ENCODE data around the gene RIPPLY3. TPM values are rescaled to one million over a fixed set of nuclear protein-coding genes. Genes with fewer than 3 reads are reported as not detected.
A peak's percentile ranks its signal among the peaks of the same experiment; 100 is the strongest.

The RIPPLY3 gene
- total and polyA plus RNA-seq, 2 experiments from 2014 or later = 2.5 to 2.8 TPM

GRCh38 chr21:37057614-37058013, 51.1 kb downstream of the RIPPLY3 start:
- Histone ChIP-seq H3K4me1 (ENCODE audit: insufficient read depth) (peaks cover 29% of the 10 kb centered on the region), H3K36me3 (ENCODE audit: insufficient read depth) (no peaks in the 10 kb centered on the region), H2AFZ (peak overlapping the region; percentile 56; the same call in 1 of the 2 replicates), H3K4me3 (no peak overlapping the region), H4K20me1 (replicated peaks; ENCODE audit: insufficient read depth) (no peaks in the 10 kb centered on the region), H3K79me2 (replicated peaks; ENCODE audit: insufficient read depth) (no peaks in the 10 kb centered on the region), H3K27me3 (ENCODE audit: insufficient read depth) (no peaks in the 10 kb centered on the region), H3F3A (replicated peaks; ENCODE audit: low read depth) (0 out of 2 replicates have a peak, but pooled peaks cover 3% of the 10 kb centered on the region), H3K4me2 (peak overlapping the region; percentile 66; the same call in 1 of the 2 replicates), H3K9me2 (ENCODE audit: insufficient read depth) (0 out of 2 replicates have a peak, but pooled peaks cover 3% of the 10 kb centered on the region), H3K27ac (ENCODE audit: low read depth) (peak overlapping the region; percentile 29; the same call in 1 of the 2 replicates)
- Mint-ChIP-seq H3K9me3 (peaks cover 7% of the 10 kb centered on the region; the same call in 2 of the 3 replicates), H3K27me3 (ENCODE audit: insufficient read depth, low read depth, poor library complexity) (peaks cover 6% of the 10 kb centered on the region), H3K4me3 (no peak overlapping the region), H3K27ac (no peak overlapping the region), H3K4me1 (peaks cover 32% of the 10 kb centered on the region), H3K36me3 (ENCODE audit: low read depth) (peaks cover 3% of the 10 kb centered on the region; the same call in 1 of the 3 replicates)
- no peak for DNase-seq (ENCODE audit: low spot score)
- no peak for ATAC-seq
- TF ChIP-seq EZH2phosphoT487 (IDR thresholded peaks at IDR 0.05; ENCODE audit: unreplicated experiment) = no peak
- TF ChIP-seq, protein P1, sequence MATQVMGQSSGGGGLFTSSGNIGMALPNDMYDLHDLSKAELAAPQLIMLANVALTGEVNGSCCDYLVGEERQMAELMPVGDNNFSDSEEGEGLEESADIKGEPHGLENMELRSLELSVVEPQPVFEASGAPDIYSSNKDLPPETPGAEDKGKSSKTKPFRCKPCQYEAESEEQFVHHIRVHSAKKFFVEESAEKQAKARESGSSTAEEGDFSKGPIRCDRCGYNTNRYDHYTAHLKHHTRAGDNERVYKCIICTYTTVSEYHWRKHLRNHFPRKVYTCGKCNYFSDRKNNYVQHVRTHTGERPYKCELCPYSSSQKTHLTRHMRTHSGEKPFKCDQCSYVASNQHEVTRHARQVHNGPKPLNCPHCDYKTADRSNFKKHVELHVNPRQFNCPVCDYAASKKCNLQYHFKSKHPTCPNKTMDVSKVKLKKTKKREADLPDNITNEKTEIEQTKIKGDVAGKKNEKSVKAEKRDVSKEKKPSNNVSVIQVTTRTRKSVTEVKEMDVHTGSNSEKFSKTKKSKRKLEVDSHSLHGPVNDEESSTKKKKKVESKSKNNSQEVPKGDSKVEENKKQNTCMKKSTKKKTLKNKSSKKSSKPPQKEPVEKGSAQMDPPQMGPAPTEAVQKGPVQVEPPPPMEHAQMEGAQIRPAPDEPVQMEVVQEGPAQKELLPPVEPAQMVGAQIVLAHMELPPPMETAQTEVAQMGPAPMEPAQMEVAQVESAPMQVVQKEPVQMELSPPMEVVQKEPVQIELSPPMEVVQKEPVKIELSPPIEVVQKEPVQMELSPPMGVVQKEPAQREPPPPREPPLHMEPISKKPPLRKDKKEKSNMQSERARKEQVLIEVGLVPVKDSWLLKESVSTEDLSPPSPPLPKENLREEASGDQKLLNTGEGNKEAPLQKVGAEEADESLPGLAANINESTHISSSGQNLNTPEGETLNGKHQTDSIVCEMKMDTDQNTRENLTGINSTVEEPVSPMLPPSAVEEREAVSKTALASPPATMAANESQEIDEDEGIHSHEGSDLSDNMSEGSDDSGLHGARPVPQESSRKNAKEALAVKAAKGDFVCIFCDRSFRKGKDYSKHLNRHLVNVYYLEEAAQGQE (IDR thresholded peaks at IDR 0.05; ENCODE audit: unreplicated experiment) = no peak

- H3K27me3 ChIP-seq (ENCODE audit: insufficient read depth) = no peaks in the 10 kb centered on the region
- peak overlapping the region; percentile 29; the same call in 1 of the 2 replicates for H3K27ac ChIP-seq (ENCODE audit: low read depth)
- Mint-ChIP-seq H3K4me3 (no peak overlapping the region), H3K27me3 (ENCODE audit: insufficient read depth, low read depth, poor library complexity) (peaks cover 6% of the 10 kb centered on the region), H3K27ac (no peak overlapping the region), H3K36me3 (ENCODE audit: low read depth) (peaks cover 3% of the 10 kb centered on the region; the same call in 1 of the 3 replicates), H3K4me1 (peaks cover 32% of the 10 kb centered on the region), H3K9me3 (peaks cover 7% of the 10 kb centered on the region; the same call in 2 of the 3 replicates)
- peaks cover 29% of the 10 kb centered on the region for H3K4me1 ChIP-seq (ENCODE audit: insufficient read depth)
- no peak for DNase-seq (ENCODE audit: low spot score)
- H4K20me1 ChIP-seq (replicated peaks; ENCODE audit: insufficient read depth) = no peaks in the 10 kb centered on the region
- 0 out of 2 replicates have a peak, but pooled peaks cover 3% of the 10 kb centered on the region for H3K9me2 ChIP-seq (ENCODE audit: insufficient read depth)
- no peaks in the 10 kb centered on the region for H3K79me2 ChIP-seq (replicated peaks; ENCODE audit: insufficient read depth)
- no peak for ATAC-seq
- H3K36me3 ChIP-seq (ENCODE audit: insufficient read depth) = no peaks in the 10 kb centered on the region
- H3K4me2 ChIP-seq = peak overlapping the region; percentile 66
- H3K4me3 ChIP-seq = no peak overlapping the region
- 0 out of 2 replicates have a peak overlapping the region, but pooled peaks have one; percentile 56 for H2AFZ ChIP-seq
- 0 out of 2 replicates have a peak, but pooled peaks cover 3% of the 10 kb centered on the region for H3F3A ChIP-seq (replicated peaks; ENCODE audit: low read depth)
- TF ChIP-seq STAT1 (IDR thresholded peaks at IDR 0.05; ENCODE audit: unreplicated experiment) = no peak
- TF ChIP-seq CREB1 (CRISPR knock-in tag; IDR thresholded peaks at IDR 0.05; ENCODE audit: low read depth) = no peak
- no peak for TF ChIP-seq ZNF114 (CRISPR knock-in tag; IDR thresholded peaks at IDR 0.05)
- TF ChIP-seq NANOG (IDR thresholded peaks at IDR 0.05; ENCODE audit: borderline replicate concordance) = no peak
- TF ChIP-seq POLR2AphosphoS5 (IDR thresholded peaks at IDR 0.05; ENCODE audit: low read depth) = no peak
- TF ChIP-seq, protein P2, sequence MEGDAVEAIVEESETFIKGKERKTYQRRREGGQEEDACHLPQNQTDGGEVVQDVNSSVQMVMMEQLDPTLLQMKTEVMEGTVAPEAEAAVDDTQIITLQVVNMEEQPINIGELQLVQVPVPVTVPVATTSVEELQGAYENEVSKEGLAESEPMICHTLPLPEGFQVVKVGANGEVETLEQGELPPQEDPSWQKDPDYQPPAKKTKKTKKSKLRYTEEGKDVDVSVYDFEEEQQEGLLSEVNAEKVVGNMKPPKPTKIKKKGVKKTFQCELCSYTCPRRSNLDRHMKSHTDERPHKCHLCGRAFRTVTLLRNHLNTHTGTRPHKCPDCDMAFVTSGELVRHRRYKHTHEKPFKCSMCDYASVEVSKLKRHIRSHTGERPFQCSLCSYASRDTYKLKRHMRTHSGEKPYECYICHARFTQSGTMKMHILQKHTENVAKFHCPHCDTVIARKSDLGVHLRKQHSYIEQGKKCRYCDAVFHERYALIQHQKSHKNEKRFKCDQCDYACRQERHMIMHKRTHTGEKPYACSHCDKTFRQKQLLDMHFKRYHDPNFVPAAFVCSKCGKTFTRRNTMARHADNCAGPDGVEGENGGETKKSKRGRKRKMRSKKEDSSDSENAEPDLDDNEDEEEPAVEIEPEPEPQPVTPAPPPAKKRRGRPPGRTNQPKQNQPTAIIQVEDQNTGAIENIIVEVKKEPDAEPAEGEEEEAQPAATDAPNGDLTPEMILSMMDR (conservative IDR thresholded peaks at IDR 0.05; ENCODE audit: low read depth in 2 of 2) = no peak
- TF ChIP-seq ZNF462 (CRISPR knock-in tag; IDR thresholded peaks at IDR 0.05) = no peak
- no peak for TF ChIP-seq ZNF331 (CRISPR knock-in tag; IDR thresholded peaks at IDR 0.05; ENCODE audit: low read depth)
Observed at GRCh38 chr21:37058261-37058660, 51.8 kb downstream of the RIPPLY3 start.

Measured in GM23338 (cell line).